Activated T-cell treated with anti-CD3 and anti-CD28 coated beads for 4 hours (primary cell): ENCODE data around the gene ELK3.

Source experiments
- DNase-seq: peaks from one replicate; pipeline ENCODE4 v3.0.0-alpha.2; 2020

Gene ELK3

DNA sequence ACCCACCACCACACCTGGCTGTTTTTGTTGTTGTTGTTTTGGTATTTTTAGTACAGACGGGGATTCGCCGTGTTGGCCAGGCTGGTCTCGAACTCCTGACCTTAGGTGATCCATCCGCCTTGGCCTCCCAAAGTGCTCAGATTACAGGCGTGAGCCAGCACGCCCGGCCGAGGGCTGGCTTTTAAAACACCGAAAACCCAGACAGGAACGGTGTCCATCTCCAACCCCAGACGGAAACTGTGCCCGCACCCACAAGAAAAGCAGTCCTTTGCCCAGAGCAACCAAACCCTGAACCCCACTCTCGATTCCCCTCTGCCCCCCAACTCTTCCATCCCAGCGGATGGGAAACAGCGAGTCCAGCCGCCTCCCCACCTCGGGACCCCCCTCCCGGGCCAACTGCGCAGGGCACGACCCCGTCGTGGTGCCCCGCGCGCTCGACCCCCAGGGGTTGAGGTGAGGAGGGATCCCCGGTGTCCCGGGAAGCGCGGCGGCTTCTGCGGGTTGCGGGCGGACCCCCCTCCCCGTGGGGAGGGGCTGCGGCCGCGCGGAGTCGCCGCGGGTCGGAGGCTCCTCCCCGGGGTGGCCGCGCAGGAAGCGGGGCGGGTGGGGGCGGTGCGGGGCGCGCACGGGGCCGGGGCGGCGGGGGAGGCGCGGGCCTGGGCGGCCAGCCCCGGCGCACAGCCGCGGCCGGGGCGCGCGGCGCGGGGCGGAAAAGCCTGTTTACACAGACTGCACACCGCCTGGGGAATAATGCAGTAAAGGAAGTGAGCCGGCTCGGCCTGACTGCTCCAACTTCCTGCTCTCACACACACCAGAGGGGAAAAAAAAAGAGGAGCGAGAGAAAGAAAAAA, at the start of gene ELK3:
Gene ELK3 (plus strand): TSS at position 651 of the 851 bp plus-strand sequence.
- DNase-seq: no peak

DNA sequence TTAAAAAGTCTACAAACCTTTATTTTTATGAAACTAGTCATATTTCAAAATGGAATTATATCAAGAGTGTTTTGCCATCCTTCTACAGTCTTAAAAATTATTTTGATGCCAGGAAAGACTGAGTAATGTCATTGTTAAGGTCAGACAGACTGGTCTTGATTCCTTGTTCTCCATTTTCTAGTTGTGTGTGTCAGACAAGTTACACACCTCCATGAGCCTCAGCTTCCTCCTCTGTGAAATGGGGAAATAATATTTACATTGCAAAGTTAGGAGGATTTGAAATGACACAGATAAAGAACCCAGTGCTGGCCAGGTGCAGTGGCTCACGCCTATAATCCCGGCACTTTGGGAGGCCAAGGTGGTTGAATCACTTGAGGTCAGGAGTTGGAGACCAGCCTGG, 47.4 kb upstream of the ELK3 start:
- DNase-seq: no peak

DNA sequence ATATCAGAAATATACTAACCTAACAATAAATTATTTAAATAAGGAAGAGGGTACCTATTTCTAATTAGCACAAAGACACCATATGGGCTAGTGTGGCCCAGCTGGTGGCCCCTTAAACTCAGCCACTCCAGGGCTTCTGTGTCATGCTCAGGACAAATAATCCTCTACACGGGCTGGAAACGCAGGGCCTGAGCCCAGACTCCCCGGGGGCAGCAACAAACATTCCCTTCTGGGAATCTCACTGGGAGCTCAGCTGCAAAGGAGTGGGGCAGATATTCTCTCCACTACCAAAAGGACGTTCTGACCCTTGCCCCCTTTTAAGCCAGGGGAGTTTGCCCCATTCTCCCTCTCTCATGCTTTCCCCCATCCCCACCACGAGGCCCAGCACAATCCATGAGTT, 43.7 kb upstream of the ELK3 start:
- DNase-seq: no peak

DNA sequence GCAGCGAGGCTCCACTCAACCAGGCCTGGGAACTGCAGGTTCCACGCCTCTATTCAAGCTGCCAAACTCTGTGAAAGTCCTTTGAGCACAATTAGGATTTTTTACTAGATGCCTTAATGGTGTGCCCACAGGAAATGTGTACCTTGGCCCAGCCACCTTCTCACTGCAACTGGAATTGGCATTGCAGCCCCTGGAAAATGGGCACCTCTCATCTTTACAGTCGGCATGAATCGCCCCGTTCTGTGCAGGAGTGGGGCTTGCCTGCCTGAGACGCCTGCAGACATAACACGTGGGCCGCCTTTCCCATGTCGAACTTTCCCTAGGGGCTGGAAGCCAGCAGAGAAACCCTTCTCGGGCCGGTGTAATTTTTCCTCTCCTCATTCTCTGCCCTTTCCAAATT, 42.0 kb upstream of the ELK3 start:
- no peak for DNase-seq

DNA sequence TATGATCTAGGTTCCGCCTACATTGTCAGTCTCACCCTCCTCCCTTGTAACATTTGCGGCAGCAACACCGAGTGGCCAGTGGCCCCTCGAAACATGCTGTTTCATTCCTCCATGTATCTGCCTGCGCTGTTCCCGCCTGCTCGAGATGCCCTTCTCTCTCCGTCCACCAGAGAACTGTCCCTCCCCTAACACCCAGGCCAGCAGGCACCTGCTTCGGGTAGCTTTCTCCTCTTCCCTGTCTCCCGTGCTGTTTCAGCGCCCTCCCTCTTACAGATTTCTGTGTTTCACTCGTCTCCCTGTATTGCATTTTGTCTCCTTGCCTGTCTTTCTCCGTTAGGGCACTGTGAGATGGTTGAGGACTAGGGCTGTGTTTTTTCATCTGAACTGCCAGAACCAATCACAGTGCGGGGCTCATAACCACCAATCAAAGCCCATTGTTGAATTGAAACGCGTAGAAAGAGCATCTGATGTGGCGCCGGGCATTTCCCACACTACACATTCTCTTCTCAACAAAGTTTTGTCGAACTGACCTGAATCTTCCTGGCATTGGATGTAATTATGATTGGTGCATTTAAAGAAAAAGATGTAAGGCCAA, 40.9 kb upstream of the ELK3 start:
- no peak for DNase-seq

DNA sequence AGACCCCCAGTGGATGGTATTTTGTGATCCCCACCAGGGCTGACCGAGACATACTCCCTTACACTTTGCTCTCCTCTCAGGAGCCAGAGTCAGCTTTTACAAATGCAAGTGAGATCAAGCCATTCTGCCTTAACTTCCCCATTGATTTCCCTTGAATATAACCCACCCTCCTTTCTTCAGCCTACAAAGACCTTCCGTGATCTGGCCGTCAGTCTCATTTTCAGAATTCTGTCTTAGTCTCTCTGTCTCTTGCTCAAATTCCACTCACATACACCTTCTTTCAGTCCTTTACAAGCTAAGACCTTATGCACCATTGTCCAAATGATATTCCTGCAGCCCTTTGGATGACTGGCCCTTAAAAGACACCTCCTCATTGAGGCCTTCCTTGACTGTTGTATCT, 39.0 kb upstream of the ELK3 start:
- no peak for DNase-seq

DNA sequence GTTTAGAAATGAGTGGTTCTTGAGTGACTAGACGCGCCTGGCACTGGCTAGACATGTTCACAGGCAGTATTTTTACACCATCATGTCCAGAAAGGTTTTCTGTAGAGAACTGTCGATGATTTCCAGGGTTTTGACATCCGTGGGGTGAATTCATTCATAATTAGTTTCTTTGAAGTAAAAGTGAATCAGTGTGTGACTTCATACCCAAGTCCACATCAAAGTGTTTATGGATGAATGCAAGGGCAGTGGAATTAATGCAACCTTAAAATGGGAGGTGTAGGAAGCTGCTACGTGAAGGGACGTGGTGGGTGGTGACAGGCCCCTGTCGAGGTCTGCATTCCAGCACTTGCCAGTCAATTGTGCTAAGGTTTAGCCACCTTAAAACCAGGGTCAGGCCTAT, 38.4 kb upstream of the ELK3 start:
- DNase-seq: no peak

DNA sequence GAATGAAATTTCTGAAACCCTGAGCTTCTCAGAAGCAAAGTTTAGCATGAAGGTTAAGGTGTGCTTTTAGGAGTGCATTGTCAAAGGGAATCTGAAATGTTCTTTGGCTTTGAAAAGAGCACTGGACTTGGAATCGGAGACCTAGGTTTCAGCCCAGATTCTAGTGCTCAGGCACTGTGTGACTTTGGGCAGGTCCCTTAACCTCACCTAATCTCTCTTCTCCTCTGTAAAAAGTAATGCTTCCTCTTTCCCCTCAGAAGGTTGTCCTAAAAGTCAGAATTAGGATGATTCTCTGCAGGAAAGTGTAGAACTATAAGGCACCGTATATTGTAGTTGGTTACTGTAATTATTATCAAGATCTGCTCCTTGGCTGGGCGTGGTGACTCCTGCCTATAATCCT, 38.0 kb upstream of the ELK3 start:
- no peak for DNase-seq

DNA sequence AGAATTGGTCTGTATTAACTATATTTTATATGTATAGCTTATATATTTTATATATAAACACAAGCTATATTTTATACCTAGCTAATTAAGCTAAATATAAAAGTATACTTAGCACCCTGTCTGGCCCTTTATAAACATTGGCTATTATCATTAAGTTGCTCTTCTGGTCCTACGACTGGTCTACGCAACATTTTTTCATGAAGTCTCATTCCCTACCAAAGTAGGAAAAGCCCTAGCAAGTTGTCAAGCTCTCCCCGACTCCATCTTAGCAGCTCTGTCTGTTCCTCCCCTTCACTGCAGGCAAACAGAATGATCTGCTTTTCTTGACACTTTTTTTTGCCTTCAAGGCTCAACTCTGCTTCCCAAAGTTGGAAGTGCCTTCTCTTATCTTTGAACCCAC, 36.7 kb upstream of the ELK3 start:
- DNase-seq: no peak

DNA sequence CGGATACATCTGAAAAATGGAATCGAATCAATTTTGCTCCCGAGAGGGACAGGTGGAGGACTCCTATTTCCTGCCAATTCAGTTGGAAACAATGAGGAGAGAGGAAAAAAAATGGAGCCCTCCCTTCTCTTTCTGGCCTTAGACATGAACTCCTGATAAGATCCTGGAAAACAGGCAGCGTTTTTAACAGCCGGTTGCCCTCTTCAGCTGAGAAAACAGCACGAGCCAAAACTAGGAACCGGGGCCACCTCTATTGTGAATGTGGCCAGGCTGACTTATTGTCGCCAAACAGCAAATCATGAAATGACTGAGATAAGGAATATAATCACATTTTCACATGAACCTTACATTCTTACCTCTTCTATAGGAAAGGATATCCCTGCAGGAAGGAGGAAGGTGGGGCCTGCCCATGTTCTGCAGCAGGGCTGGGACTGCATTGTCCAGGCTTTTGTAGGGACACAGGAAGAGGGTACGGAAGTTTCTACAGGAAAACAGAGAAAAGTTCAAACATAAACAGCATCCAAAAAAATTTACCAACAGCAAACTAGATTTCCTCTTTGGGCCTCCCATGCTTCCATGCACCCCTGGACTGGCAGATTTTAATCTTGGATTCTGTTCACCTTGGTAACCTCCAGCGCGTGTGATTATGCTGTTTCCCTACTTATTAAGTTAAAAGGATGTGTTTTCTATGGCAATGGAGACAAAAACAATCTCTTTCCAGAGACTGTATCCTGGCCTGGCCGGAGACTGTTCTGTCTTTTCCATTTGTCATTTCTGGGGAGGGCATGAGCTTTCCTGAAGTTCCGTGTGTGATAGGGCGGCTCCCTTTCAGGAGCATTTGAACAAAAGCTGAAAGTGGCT, 29.0 kb upstream of the ELK3 start:
- DNase-seq: no peak

DNA sequence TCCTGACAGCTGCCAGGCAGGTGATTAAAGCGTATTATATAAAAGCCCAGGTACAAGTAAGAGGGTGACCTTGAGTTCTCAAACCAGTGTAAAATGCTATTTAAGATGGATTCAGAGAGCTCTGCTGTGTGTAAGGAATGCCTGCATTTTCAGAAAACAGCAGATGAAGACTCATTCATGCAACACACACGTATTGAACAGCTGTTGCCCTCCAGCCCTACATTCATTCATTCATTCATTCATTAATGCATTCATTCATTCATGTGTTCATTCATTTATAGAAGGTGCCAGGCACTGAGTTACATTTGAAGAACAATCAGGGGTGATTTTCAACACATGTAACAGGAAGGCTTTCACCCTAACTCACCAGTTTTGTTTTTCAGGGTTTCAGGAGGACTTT, 27.4 kb upstream of the ELK3 start:
- no peak for DNase-seq

DNA sequence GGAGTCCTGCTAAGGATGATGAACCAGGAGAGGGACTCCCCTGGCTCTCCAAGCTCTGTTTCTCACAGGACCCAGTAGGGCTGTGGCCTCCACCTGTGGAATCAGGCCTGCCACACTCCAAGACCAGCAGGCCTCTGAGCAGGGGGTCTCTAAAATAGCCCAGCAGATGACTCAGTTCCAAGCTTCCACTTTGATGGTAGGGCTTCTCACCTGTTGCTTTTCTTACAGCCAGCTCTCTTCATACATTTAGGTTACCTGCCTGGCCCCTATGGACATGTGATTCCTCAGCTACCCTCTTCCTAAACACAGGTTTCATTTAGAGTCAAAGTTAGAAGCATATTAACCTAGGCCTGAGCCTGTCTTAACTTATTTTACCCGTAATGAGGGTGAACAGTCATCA, 26.7 kb upstream of the ELK3 start:
- DNase-seq: no peak

DNA sequence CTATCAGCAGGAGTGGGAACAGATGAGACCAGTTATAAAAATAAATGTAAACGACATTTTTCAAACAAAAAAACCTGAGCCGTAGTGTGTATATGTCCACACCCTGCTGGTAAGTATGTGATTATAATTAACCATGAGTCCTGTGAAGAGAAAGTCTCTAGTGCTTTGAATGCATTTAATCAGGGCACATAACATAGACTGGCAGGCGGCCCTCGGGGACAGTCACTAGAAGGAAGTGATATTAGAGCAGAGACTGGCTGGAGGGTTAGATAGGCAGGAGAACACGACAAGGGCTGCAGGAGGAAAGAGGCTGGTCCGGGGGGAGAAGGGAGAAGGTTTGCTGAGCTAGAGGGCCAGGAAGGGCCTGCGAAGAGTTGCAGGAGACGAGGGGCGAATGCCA, 23.8 kb upstream of the ELK3 start:
- no peak for DNase-seq

DNA sequence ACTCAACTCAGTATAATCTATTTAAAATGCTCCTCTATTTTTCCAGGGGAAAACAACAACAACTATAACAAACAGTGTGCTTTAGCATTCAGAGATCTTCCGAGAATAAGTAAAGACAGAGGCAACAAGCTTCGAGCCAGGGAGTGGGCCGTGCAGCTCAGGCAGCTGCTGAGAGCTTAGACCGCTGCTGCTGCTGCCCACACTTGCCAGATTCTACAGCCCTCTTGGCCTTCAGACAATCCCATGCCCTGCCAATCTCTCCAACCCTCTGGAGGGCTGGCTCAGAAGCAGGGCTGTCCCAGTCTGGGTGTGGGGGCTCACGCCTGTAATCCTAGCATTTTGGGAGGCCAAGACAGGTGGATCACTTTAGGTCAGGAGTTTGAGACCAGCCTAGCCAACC, 23.4 kb upstream of the ELK3 start:
- DNase-seq: no peak

DNA sequence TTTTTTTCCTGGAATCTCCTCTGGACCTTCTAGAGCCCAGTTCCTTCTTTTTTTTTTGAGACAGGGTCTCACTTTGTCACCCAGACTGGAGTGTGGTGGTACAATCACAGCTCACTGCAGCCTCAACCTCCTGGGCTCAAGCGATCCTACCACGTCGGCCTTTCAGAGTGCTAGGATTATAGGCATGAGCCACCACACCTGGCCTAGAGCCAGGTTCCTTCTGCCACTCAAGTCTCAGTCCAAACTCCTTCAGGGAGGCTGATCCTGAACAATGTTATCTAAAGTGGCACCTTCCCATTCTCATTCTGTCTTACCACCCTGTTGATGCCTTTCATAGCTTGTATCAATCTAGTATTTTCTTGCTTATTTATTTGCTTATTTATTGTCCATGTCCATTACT, 22.3 kb upstream of the ELK3 start:
- no peak for DNase-seq

DNA sequence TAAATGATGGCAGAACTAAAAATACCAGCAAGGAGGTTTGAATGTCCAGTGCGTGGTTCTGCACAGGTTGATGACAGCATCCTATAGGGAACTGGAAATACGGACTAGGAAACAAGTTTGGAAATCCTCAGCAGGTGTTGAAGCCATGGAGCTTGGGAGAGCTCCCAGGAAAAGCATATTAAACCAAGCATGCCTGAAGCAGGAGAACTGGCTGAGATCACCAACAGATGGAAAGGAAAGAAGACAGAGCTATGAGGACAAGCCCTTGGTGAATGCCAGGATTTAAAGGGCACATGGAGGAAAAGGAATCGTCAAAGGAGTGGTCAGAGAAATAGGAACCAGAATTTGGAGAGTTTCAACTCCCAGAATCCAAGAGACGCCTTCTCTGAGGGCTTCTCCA, 21.2 kb upstream of the ELK3 start:
- DNase-seq: no peak

DNA sequence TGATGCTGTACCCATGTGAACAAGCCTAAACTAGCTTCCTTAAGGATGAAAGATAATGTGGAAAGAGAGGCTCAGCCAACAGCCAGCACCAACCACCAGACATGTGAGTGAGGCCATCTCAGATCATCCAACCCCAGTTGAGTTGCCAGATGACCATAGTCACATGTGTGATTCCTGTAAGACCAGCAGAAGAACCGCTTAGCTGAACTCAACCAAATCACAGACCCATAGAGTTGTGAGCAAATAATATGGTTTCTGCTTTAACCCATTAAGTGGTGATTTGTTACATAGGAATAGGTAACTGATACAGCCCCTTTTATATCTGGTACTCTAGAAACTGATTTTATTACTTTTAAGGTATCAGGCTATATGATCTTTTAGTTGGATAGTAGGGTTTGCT, 17.6 kb upstream of the ELK3 start:
- no peak for DNase-seq

DNA sequence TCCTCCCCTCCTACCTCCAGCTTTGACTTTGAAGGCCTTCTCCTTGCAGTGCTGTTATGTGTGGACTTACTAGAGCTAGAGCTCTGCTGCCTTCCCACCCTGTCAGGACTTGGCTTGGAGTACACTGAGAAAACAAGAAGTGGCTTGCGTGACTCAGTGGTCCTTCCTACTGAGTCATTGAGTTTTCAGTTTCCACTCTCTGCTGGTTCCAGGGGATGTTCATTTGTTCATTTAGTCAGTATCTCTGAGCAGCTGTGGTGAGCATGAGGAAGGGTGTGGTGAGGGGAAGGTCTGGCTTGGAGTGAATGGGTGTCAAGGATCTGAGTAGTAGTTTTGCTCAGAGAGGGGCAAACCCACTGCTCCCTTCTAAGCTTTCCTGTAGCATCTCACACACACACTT, 17.2 kb upstream of the ELK3 start:
- DNase-seq: peak; percentile 37

DNA sequence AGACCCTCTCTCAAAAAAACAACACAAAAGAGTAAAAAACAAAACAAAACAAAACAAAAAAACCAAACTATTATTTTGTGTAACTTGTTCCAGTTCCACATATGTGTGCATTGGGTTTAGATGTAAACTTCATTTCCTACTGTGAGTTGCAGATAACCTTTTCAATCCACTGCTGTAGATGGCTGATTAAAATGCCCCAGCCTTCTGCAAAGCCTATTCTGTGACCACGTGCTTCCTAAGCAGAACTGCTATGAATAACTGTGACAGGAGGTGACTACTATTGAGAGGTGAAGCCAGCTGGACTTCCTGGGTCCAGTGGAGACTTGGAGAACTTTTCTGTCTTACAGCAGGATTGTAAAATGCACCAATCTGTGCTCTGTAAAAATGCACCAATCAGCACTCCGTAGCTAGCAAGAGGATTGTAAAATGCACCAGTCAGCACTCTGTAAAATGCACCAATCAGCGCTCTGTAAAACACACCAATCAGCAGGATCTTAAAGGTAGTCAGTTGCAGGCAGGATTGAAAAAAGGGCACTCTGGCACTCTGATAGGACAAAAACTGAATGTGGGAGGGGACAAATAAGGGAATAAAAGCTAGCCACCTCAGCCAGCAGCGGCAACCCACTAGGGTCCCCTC, 10.3 kb upstream of the ELK3 start:
- DNase-seq: no peak

DNA sequence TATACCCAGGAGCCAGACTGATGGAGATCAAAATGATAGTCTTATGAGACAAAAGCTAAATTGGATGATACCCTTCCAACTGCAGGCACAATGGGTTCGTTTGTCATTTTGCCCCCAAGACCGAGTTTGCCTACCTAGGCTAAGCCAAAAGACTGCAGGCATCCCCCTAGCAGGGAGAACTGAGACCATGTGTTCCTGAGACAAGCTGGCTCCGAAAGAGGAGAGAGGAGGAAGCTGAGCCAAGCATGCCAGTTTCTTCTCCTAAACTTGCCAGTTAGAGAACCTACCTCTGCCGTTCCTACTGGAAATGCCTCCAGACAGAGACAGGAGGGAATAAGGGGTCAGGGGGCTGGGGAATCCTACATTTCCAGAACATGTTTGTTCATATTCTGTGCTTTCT, 8.3 kb upstream of the ELK3 start:
- no peak for DNase-seq

DNA sequence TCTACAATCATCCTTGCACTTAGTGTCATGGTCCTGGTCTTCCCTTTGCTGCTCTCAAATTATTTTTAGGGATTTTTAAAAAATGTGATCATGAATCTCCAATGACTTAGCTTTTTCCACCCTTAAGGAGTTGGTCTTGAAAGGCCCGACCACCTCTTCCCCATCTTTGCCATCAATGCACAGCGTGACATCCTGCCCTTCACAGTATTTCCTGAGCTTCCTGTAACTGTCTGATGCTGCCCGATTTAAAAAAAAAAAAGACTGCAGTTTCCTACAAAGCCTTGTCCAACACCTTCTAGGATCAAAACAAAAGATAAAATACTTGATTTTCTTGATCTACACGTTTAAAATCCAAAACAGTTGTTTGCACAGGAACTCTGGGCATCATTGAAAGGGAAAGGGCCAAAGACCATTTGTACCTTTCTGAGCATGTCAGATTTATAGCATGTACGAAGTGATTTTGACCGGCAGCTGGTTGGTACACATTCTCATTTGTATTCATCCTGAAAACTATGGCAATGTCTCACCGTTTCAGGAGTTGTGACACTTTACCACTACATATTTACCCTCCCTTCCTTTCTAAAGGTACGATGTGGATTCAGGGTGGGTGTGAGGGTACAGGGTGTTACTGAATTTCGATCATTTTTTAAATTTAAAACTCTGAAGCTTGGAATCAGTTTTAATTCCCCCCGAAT, 7.4 kb upstream of the ELK3 start:
- no peak for DNase-seq

DNA sequence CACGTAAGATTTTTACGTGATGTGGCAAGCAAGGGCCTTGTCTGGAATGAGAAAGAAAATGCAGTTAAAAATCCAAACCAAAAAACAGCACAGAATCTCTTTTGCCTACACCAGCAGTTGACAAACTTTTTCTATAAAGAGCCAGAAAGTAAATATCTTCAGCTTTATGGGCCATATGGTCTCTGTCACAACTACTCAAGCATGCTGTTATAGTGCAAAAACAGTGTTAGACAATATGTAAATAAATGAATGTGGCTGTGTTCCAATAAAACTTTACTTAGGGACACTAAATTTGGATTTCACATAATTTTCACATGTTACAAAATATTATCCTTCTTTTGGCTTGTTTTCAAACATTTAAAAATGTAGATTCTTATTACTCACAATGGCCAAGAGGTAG, 6.2 kb upstream of the ELK3 start:
- DNase-seq: no peak

DNA sequence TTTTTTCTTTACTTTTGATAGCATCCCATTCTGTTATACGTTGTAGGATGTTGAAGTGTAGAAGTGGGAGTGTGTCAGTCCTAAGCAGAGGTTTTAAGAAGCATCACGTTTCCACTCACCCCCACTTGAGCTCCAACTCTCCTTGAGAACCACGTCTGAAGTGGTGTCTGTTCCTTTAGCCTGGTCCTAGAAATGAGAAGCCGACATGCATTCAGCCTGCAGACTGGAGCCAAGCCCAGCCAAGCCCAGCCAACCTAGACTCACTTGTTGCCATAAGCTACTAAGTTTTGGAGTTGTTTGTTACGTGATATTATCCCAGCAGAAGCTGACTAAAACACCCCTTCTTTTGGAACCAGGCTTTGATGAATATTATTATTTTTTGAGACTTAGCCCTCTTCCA, 4.4 kb upstream of the ELK3 start:
- DNase-seq: no peak
